HFFc6 (cell line): ENCODE measurements around the gene B3GNT8. TPM values are rescaled to one million over a fixed set of nuclear protein-coding genes. Genes with fewer than 3 reads are reported as not detected.

Experiments
- DNase-seq: peaks from one replicate; pipeline ENCODE4 v3.0.0-alpha.2; 2018
- H3K27ac Mint-ChIP-seq: 2 replicates; pipeline ENCODE4 v1.8.0; 2020; ENCODE audit warnings: mild to moderate bottlenecking, mixed read lengths
- H3K27me3 Mint-ChIP-seq: 2 replicates; pipeline ENCODE4 v1.8.0; 2021; ENCODE audit warnings: mild to moderate bottlenecking, moderate library complexity, mixed read lengths; ENCODE audit not compliant: insufficient read depth
- H3K36me3 Mint-ChIP-seq: 2 replicates; pipeline ENCODE4 v1.8.0; 2021; ENCODE audit warnings: low read depth, mixed read lengths
- H3K4me1 Mint-ChIP-seq: 2 replicates; pipeline ENCODE4 v1.8.0; 2020; ENCODE audit warnings: low read depth, mixed read lengths
- H3K4me3 Mint-ChIP-seq: 2 replicates; pipeline ENCODE4 v1.8.0; 2020; ENCODE audit warnings: mild to moderate bottlenecking, moderate library complexity, mixed read lengths
- H3K9me3 Mint-ChIP-seq: 2 replicates; pipeline ENCODE4 v1.8.0; 2020; ENCODE audit warnings: mild to moderate bottlenecking, mixed read lengths
- CTCF ChIP-seq: fragments of 200-600 bp; sonication (generic); IDR thresholded peaks from 2 replicates; pipeline ENCODE4 v1.5.0; 2021; ENCODE audit warnings: antibody characterized with exemption, mild to moderate bottlenecking
- total RNA-seq, 6 experiments: library from RNA; stranded (reverse); fragmentation: NEBNext Ultra II Directional; extraction: Animal tissue kit (Norgen Biotek cat#: 25700); gene quantifications; 2 replicates in 1 of 6; 3 replicates in 5 of 6; pipeline ENCODE4 v1.2.3, GENCODE V29; 2021

The B3GNT8 gene
- total RNA-seq, 6 experiments from 2014 or later: 0.47 to 2.1 (median 0.99) TPM

- no peaks in the 10 kb centered on the region for H3K9me3 Mint-ChIP-seq
- H3K27ac Mint-ChIP-seq: no peak overlapping the region; the same call in 1 of the 2 replicates
- H3K27me3 Mint-ChIP-seq: peaks cover 7% of the 10 kb centered on the region
- peak overlapping the region; percentile 54 for H3K4me3 Mint-ChIP-seq
- TF ChIP-seq CTCF: no peak
- peak; percentile 55 for DNase-seq
- no peaks in the 10 kb centered on the region for H3K36me3 Mint-ChIP-seq
- H3K4me1 Mint-ChIP-seq: peaks cover 19% of the 10 kb centered on the region
Observed at GRCh38 chr19:41456342-41456918, 29.3 kb upstream of the B3GNT8 start.

- Mint-ChIP-seq H3K4me3 (no peak overlapping the region), H3K27me3 (peaks cover 7% of the 10 kb centered on the region), H3K36me3 (no peaks in the 10 kb centered on the region), H3K4me1 (peaks cover 19% of the 10 kb centered on the region), H3K9me3 (no peaks in the 10 kb centered on the region), H3K27ac (no peak overlapping the region)
- peak; percentile 7 for DNase-seq
- no peak for TF ChIP-seq CTCF
Observed at GRCh38 chr19:41455936-41456335, 28.8 kb upstream of the B3GNT8 start.

- no peak overlapping the region for H3K4me3 Mint-ChIP-seq
- H3K27ac Mint-ChIP-seq: no peak overlapping the region
- no peak for DNase-seq
- H3K4me1 Mint-ChIP-seq: peaks cover 24% of the 10 kb centered on the region
- no peak for TF ChIP-seq CTCF
- H3K36me3 Mint-ChIP-seq: no peaks in the 10 kb centered on the region
- peaks cover 16% of the 10 kb centered on the region for H3K27me3 Mint-ChIP-seq
- H3K9me3 Mint-ChIP-seq: no peaks in the 10 kb centered on the region
Observed at GRCh38 chr19:41452584-41453275, 25.6 kb upstream of the B3GNT8 start.

- Mint-ChIP-seq H3K36me3 (no peaks in the 10 kb centered on the region), H3K27ac (no peak overlapping the region), H3K27me3 (peaks cover 31% of the 10 kb centered on the region), H3K4me1 (peaks cover 5% of the 10 kb centered on the region; the same call in 1 of the 2 replicates), H3K9me3 (no peaks in the 10 kb centered on the region), H3K4me3 (no peak overlapping the region)
- no peak for TF ChIP-seq CTCF
- DNase-seq: no peak
Observed at GRCh38 chr19:41449865-41450178, 22.6 kb upstream of the B3GNT8 start.

- H3K27me3 Mint-ChIP-seq: peaks cover 33% of the 10 kb centered on the region
- DNase-seq: peak; percentile 41
- no peaks in the 10 kb centered on the region for H3K9me3 Mint-ChIP-seq
- H3K4me1 Mint-ChIP-seq: peaks cover 5% of the 10 kb centered on the region; the same call in 1 of the 2 replicates
- H3K4me3 Mint-ChIP-seq: peak overlapping the region; percentile 75
- peak; percentile 98 for TF ChIP-seq CTCF
- H3K27ac Mint-ChIP-seq: no peak overlapping the region
- H3K36me3 Mint-ChIP-seq: no peaks in the 10 kb centered on the region
Observed at GRCh38 chr19:41449079-41449864, 22.1 kb upstream of the B3GNT8 start.
